SU-DHL-6 (cell line): ENCODE results near the gene BCAR1.
"Not testable (repeated sequence)": the region's sequence is repeated elsewhere in the genome, so short reads cannot be mapped to it uniquely, and the experiment has no call there.

Source experiments
- H2AFZ ChIP-seq: fragments of 200-600 bp; sonication (generic); 2 replicates; pipeline ENCODE4 v1.6.1; 2014; ENCODE audit warnings: low read depth, mild to moderate bottlenecking, moderate library complexity, mixed read lengths, antibody characterized with exemption, low read length; ENCODE audit not compliant: severe bottlenecking
- H3F3A ChIP-seq: fragments of 200-600 bp; shearing (Covaris generic); 2 replicates; pipeline ENCODE4 v1.6.0; 2016; ENCODE audit warnings: antibody characterized with exemption, mild to moderate bottlenecking; ENCODE audit not compliant: insufficient read depth
- H3K27ac ChIP-seq: fragments of 200-600 bp; sonication (generic); 2 replicates; pipeline ENCODE4 v1.5.1; 2016; ENCODE audit warnings: low read depth, mild to moderate bottlenecking, low read length, moderate library complexity, mixed read lengths
- H3K27me3 ChIP-seq: fragments of 200-600 bp; sonication (generic), shearing (Covaris generic); 2 replicates; pipeline ENCODE4 v1.6.0; 2014; ENCODE audit warnings: mild to moderate bottlenecking, low read length
- H3K36me3 ChIP-seq: fragments of 200-600 bp; sonication (generic); 2 replicates; pipeline ENCODE4 v1.6.1; 2014; ENCODE audit warnings: mild to moderate bottlenecking, low read length, mixed read lengths
- H3K4me2 ChIP-seq: fragments of 300-600, 200-600 bp; shearing (Covaris generic), sonication (generic); 2 replicates; pipeline ENCODE4 v1.6.0; 2014; ENCODE audit warnings: low read length, low read depth, mild to moderate bottlenecking; ENCODE audit not compliant: poor library complexity, severe bottlenecking
- H3K4me3 ChIP-seq: fragments of 200-600 bp; sonication (generic); 2 replicates; pipeline ENCODE4 v1.5.1; 2014; ENCODE audit warnings: antibody characterized with exemption, low read length, mild to moderate bottlenecking, mixed read lengths; ENCODE audit not compliant: insufficient read depth, poor library complexity, severe bottlenecking
- H3K79me2 ChIP-seq: fragments of 200-600 bp; sonication (generic); 2 replicates; pipeline ENCODE4 v1.6.1; 2014; ENCODE audit warnings: mild to moderate bottlenecking, low read length, moderate library complexity; ENCODE audit not compliant: insufficient read depth
- H3K9ac ChIP-seq: fragments of 200-600 bp; sonication (generic); 2 replicates; pipeline ENCODE4 v1.7.0; 2014; ENCODE audit warnings: mild to moderate bottlenecking, low read length
- H3K9me2 ChIP-seq: fragments of 200-600 bp; sonication (generic); replicated peaks from 2 replicates; pipeline ENCODE4 v1.6.1; 2014; ENCODE audit warnings: low read length; ENCODE audit not compliant: insufficient read depth
- H3K9me3 ChIP-seq: fragments of 200-600 bp; sonication (generic); 2 replicates; pipeline ENCODE4 v1.6.1; 2014; ENCODE audit warnings: low read length, mixed read lengths; ENCODE audit not compliant: insufficient read depth
- H4K20me1 ChIP-seq: fragments of 200-600 bp; sonication (generic); 2 replicates; pipeline ENCODE4 v1.6.1; 2014; ENCODE audit warnings: low read depth, mild to moderate bottlenecking, antibody characterized with exemption, low read length, moderate library complexity, mixed read lengths
- EZH2phosphoT487 ChIP-seq: fragments of 200-600 bp; sonication (generic), shearing (Covaris generic); conservative IDR thresholded peaks from 2 replicates; pipeline ENCODE4 v1.6.1; 2018; ENCODE audit warnings: mild to moderate bottlenecking, antibody characterized with exemption, low read length, moderate library complexity, mixed read lengths
- TF ChIP-seq, protein P1 (sequence below): fragments of 200-600 bp; sonication (generic); IDR thresholded peaks from one replicate; pipeline ENCODE4 v1.5.1; 2017; ENCODE audit warnings: antibody characterized with exemption, mild to moderate bottlenecking, low read length, moderate library complexity; ENCODE audit not compliant: insufficient read depth, poor library complexity, severe bottlenecking

BCAR1 gene

DNA sequence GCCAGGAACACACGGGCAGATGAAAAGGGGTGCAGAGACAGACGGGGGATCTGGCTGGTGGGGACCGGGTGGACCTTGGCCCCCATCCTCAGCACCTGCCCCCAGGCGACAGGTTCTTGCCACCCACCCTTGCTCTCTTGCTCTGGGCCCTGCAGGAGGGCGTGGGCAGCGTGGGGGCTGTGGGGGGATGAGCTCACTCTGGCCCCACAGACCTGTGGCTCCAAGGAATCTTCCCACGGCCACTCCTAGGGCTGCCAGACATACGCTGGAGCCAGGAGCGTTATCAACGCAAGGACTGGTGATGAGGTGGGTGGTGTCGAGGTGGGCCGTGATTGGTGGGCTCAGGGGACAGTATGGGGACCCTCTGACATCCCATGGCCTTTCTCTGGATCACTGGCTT is 26.3 kb downstream of the BCAR1 start:
- no peaks in the 10 kb centered on the region for H3K9me3 ChIP-seq
- H3F3A ChIP-seq = no peaks in the 10 kb centered on the region
- no peak overlapping the region for H3K4me2 ChIP-seq
- no peak overlapping the region for H3K4me3 ChIP-seq
- H3K27me3 ChIP-seq = no peaks in the 10 kb centered on the region
- no peaks in the 10 kb centered on the region for H3K79me2 ChIP-seq
- no peak for TF ChIP-seq EZH2phosphoT487
- TF ChIP-seq, protein P1, sequence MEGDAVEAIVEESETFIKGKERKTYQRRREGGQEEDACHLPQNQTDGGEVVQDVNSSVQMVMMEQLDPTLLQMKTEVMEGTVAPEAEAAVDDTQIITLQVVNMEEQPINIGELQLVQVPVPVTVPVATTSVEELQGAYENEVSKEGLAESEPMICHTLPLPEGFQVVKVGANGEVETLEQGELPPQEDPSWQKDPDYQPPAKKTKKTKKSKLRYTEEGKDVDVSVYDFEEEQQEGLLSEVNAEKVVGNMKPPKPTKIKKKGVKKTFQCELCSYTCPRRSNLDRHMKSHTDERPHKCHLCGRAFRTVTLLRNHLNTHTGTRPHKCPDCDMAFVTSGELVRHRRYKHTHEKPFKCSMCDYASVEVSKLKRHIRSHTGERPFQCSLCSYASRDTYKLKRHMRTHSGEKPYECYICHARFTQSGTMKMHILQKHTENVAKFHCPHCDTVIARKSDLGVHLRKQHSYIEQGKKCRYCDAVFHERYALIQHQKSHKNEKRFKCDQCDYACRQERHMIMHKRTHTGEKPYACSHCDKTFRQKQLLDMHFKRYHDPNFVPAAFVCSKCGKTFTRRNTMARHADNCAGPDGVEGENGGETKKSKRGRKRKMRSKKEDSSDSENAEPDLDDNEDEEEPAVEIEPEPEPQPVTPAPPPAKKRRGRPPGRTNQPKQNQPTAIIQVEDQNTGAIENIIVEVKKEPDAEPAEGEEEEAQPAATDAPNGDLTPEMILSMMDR = no peak
- no peaks in the 10 kb centered on the region for H4K20me1 ChIP-seq
- no peak overlapping the region for H3K9ac ChIP-seq
- H3K9me2 ChIP-seq = no peaks in the 10 kb centered on the region
- no peak overlapping the region for H3K27ac ChIP-seq
- H3K36me3 ChIP-seq = no peaks in the 10 kb centered on the region
- H2AFZ ChIP-seq = no peak overlapping the region

DNA sequence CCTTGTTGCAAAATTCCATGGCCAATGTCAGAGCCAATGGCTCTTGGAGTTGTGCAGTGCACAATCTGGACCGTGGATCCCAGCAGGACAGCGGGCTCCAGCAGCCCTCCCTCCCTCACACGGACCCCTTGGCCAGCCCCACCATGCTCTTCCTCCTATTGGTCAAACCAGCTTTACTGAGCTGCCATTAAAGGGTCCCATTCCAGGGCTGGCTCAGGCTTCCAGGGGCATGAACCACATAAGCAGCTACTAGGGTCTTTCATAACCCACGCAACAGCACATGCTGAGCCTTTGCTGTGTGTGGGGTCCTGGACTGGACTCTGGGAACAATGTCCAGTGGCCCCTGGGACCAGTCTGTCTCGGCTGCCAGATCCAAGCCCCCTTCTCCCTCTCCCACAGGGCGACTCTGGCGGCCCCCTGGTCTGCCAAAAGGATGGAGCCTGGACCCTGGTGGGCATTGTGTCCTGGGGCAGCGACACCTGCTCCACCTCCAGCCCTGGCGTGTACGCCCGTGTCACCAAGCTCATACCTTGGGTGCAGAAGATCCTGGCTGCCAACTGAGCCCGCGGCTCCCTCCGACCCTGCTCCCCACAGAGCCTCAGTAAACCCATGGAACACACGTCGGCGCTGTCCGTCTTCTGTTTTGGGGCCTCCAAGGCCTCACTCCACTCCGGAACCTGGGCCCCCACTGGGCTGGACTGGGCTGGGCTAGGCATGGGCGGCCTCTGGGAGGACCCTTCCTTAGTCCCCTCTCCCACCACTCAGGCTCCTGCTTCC is 26.9 kb downstream of the BCAR1 start:
- H3K27me3 ChIP-seq = no peaks in the 10 kb centered on the region
- H3K4me3 ChIP-seq = no peak overlapping the region
- H3K9me2 ChIP-seq = no peaks in the 10 kb centered on the region
- no peaks in the 10 kb centered on the region for H3F3A ChIP-seq
- H3K36me3 ChIP-seq = no peaks in the 10 kb centered on the region
- H3K27ac ChIP-seq = no peak overlapping the region
- no peaks in the 10 kb centered on the region for H3K9me3 ChIP-seq
- H4K20me1 ChIP-seq = no peaks in the 10 kb centered on the region
- no peaks in the 10 kb centered on the region for H3K79me2 ChIP-seq
- H3K9ac ChIP-seq = no peak overlapping the region
- no peak for TF ChIP-seq EZH2phosphoT487
- TF ChIP-seq, protein P1 = no peak
- H2AFZ ChIP-seq = no peak overlapping the region
- no peak overlapping the region for H3K4me2 ChIP-seq

DNA sequence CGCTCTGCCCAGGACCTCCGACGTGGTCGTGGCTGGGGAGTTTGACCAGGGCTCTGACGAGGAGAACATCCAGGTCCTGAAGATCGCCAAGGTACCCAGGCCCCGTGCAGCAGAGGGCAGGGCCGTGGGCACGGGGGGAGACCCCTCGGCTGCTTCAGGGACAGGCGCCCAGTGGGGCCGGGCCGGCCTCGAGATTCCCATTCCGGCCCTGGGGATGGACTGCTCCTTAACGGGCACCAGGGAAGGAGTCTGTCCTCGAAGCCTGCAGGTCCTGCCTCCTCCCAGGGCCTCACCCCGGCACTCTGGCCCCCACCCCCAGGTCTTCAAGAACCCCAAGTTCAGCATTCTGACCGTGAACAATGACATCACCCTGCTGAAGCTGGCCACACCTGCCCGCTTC is 28.3 kb downstream of the BCAR1 start:
- not testable (repeated sequence) for H4K20me1 ChIP-seq

DNA sequence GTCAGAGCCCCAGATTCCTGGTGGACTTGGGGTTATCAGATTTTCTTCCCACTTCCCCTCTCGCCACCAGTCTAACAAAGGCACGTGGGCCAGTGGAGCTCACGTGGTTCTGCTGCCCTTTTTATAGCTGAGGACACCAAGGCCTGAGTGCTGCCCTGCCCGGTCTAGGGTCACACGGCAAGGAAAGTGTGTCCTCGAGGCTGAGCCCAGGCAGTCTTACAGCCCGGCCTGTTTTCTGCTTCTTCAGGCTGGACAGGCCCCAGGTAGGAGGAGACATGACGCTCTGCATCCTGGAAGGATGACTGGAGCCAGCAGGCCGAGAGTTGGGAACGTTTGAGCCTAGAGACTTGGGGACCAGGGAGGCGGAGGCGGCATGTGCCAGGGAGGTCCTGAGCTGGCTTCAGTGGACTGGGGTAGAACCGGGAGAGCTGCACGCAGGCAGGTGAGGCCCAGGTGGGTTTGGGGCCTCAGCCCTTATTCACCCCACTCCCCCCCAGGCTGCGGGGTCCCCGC is 29.1 kb downstream of the BCAR1 start:
- H3K4me3 ChIP-seq = no peak overlapping the region
- no peaks in the 10 kb centered on the region for H4K20me1 ChIP-seq
- H3K4me2 ChIP-seq = no peak overlapping the region
- no peak for TF ChIP-seq EZH2phosphoT487
- TF ChIP-seq, protein P1 = no peak
- no peaks in the 10 kb centered on the region for H3K9me3 ChIP-seq
- no peaks in the 10 kb centered on the region for H3K27me3 ChIP-seq
- no peaks in the 10 kb centered on the region for H3K9me2 ChIP-seq
- H3K27ac ChIP-seq = no peak overlapping the region
- no peak overlapping the region for H3K9ac ChIP-seq
- no peaks in the 10 kb centered on the region for H3K36me3 ChIP-seq
- H3K79me2 ChIP-seq = no peaks in the 10 kb centered on the region
- H2AFZ ChIP-seq = no peak overlapping the region
- no peaks in the 10 kb centered on the region for H3F3A ChIP-seq

More for the DNA sequence above, 28.3 kb downstream of the BCAR1 start:
- not testable (repeated sequence) for H3K4me3 ChIP-seq, H3K27ac ChIP-seq, H3K27me3 ChIP-seq, H3K9ac ChIP-seq, H3F3A ChIP-seq, H3K9me3 ChIP-seq, H3K4me2 ChIP-seq, H3K9me2 ChIP-seq, H2AFZ ChIP-seq, H3K79me2 ChIP-seq, H3K36me3 ChIP-seq
